Uterus (tissue), 2 donors: Measurements from ENCODE around the gene STX11.

Source experiments
- CTCF ChIP-seq, 4 experiments: fragments of 200-600 bp in 2 of 4; fragments of 450-650 bp in 2 of 4; sonication (generic) in 2 of 4; IDR thresholded peaks; one replicate each; pipeline ENCODE4 v1.5.1; 2016 to 2019; ENCODE audit warnings: antibody characterized with exemption in 4 of 4, mild to moderate bottlenecking in 2 of 4, moderate library complexity in 1 of 4
- POLR2A ChIP-seq, 2 donors: fragments of 450-650 bp; IDR thresholded peaks; one replicate each; pipeline ENCODE4 v1.6.1; 2016; ENCODE audit warnings: antibody characterized with exemption in 2 of 2, mild to moderate bottlenecking in 1 of 2, moderate library complexity in 1 of 2

GRCh38 chr6:144232832-144233230, 82.5 kb downstream of the STX11 start:
- TF ChIP-seq CTCF (IDR thresholded peaks at IDR 0.05): no peak
- no peak for TF ChIP-seq POLR2A (IDR thresholded peaks at IDR 0.05)
